RPMI7951 (cell line): ENCODE data around the gene FIP1L1. TPM values are rescaled to one million over a fixed set of nuclear protein-coding genes. Genes with fewer than 3 reads are reported as not detected.

Experiments used
- DNase-seq: peaks from one replicate; pipeline ENCODE4 v3.0.0-alpha.2; 2012; ENCODE audit warnings: low read depth
- total RNA-seq: library from RNA; depleted of rRNA; stranded (reverse); fragments of >200 nt; shearing (Covaris generic); gene quantifications from 2 replicates; pipeline ENCODE4 v1.2.3, GENCODE V29; 2014

Gene FIP1L1
- total RNA-seq, 1 experiment from 2014 or later = 52.7 TPM

DNA sequence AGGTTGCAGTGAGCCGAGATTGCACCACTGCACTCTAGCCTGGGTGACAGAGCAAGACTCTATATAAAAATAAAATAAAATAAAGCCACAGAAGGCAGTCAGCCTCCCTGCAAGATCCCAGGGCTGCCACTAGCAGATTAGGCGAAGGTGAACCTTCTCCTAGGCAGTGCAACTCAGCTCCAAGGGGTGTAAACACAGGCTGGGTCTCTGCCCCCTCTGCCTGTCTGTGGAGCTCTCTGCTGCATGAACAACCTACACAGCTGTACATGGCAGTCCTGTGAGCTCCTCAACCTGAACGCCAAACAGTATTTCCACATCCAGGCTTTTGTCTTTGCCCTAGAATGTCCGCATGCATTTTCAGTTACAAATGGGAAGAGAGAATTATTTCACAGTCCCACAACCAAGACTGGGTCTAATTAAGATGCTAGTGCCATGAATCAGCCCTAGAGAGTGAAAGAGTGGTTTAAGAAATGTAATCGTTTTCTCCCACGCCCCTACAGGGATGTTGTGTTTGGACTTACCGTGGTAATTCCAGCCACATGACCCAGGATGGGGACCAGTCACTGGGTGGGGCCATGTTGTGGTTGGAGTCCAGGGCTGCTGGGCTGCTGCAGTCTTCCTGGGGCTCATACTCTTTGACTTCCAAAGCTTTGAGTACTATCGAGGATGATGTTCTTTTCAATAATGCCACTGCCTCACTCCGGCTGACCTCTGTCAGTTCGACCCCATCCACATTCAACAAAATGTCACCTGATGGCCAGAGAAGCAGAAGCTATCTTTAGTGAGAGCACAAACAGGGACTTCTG lies 99.0 kb downstream of the FIP1L1 start:
- DNase-seq = peak; percentile 97

- DNase-seq = no peak
These were observed 99.7 kb downstream of the FIP1L1 start for GRCh38 chr4:53477038-53477565.

DNA sequence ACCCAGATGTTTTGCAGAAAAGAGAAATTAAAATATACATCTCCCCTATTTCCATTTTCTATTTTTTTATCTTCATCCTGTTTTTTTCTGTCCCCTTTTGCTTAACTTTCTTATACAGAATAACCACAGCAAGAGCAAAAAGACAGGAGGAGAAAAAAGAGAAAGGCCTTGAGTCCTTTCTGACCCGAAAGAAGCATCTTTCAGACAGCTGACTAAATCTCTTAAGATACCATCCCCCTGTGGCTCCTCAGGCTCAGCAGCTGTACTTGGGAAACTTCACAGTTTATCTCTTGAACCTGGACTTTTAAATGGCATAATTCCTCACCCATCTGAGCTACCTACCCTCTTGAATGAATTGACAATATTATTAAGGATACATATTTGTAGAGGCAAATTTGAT lies 100.2 kb downstream of the FIP1L1 start:
- DNase-seq = no peak

GRCh38 chr4:53478671-53479456 lies 101.4 kb downstream of the FIP1L1 start:
- DNase-seq = peak; percentile 73

DNA sequence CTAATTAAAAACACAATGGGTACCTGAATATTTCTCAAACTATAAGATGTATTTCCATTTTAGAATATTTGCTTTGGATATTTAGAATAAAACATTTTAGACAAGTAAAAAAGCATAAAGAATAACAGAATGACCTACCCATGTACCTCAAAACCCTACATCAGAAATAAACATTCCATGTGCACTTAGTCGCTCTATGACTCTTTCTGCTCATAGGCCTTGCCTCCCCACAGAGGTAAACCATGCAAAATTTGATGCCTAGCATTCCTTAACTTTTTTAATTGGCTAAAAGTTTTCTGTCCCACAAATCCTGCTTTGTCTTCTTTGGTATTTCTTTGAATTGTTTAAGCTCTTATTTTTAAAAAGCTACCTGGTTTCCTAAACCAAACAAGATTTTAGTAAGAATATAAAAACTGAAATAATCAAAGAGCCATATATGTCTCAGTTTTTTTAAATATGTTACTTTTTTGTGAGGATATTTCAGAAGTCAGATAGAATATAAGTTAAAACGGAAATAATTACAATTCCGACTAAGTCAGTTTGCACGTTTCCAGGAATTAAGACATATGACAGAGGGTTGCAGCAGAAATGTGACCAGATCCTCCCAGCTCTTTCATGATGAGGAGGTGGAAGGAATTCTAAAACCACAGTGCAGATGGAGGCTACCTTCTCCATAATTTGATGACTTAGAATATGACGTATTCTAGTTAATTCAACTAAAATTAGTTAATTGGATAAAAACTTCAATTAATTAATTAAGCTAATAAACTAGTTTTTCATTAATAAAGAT lies 102.5 kb downstream of the FIP1L1 start:
- peak; percentile 39 for DNase-seq

- DNase-seq = no peak
These were observed 103.5 kb downstream of the FIP1L1 start for GRCh38 chr4:53480909-53481308.

DNA sequence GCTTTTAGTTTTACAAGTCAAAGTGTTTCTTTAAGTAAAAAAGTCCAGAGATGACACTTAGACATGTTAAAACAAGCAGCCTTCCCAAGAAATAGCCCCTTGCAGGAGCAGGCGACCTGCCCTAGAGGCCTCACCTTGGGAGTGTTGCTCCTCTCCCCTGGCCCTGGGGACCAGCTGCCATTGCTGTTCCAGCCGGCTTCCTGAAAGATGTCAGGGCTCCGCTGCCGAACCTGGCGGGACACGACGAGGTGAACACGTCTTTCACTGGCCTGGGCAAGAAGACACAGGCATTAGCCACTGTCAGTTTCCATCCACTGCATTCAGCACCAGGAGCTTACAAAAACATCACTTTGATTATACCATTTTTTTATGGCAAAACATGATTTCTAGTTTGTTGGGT lies 104.1 kb downstream of the FIP1L1 start:
- no peak for DNase-seq

DNA sequence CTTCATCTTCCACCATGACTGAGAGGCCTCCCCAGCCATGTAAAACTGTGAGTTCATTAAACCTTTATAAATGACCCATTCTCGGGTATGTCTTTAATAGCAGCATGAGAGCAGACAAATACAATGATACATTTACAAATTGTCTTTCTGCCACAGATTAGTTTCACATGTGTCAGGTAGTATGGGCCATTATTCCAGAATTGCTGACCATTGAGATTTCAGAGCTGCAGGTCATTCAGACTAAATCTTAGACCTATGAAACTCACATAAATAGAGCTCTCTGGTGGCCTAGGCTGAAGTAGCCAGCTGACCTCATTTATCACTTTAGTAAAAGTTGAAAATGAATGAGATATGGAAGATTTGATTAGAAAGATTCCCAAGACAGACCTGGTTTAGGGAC lies 105.8 kb downstream of the FIP1L1 start:
- DNase-seq = no peak

- no peak for DNase-seq
These were observed 107.6 kb downstream of the FIP1L1 start for GRCh38 chr4:53484911-53485657.

- no peak for DNase-seq
These were observed 108.2 kb downstream of the FIP1L1 start for GRCh38 chr4:53485658-53486040.

GRCh38 chr4:53487766-53488165 lies 110.3 kb downstream of the FIP1L1 start:
- no peak for DNase-seq

GRCh38 chr4:53489279-53489889 lies 111.9 kb downstream of the FIP1L1 start:
- DNase-seq = peak; percentile 70

- no peak for DNase-seq
These were observed 112.9 kb downstream of the FIP1L1 start for GRCh38 chr4:53490161-53490956.

GRCh38 chr4:53490965-53491622 lies 113.7 kb downstream of the FIP1L1 start:
- DNase-seq = peak; percentile 74

DNA sequence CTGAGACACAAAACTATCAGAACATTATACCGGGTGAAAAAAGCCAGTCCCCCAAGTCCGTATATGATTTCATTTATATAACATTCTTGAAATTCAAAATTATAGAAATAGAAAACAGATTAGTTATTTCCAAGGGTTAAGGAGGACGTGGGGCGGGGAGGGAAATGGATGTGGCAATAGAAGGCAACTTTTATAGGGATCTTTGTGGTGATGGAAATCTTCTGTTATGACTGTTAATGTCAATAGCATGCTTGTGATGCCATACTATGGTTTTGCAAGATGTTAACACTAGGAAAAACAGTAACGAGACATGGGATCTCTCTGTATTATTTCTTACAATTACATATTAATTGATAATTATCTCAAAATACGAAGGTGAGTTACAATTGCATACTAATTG lies 117.4 kb downstream of the FIP1L1 start:
- no peak for DNase-seq

DNA sequence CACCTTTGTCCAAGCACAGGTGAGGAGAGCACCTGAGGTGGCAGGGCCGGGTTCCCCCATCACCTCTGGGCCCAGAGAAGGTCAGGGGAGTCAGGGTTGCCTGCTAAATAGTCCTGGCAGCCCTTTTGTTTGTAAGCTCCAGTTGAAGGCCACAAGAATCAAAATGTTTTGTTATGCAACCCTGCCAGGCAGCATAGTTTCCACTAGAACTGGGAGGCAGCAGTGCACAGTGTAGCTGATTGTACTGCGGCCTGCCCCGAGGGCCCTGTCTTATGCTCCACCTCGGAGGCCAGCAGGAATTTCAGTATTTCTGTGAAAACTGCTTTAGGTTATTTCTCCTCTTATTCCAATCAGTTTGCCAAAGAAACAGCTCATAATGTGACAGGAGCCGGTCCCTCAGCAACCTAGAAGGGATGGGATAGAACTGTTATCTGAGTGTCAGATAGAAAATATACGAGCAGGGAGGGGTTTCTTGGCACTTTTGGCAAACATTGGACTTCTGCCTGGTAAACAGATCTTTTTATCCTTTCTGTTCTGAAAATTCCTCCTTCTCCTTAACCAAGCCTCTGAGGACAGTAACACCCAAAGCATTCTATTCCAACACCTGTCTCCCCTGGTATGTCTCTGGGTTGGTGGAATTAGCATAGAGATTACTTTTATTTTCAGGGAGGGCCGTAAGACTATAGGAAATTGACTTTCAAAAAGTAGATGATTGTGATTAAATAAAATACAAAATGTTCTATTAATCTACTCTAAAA lies 120.2 kb downstream of the FIP1L1 start:
- DNase-seq = peak; percentile 80

DNA sequence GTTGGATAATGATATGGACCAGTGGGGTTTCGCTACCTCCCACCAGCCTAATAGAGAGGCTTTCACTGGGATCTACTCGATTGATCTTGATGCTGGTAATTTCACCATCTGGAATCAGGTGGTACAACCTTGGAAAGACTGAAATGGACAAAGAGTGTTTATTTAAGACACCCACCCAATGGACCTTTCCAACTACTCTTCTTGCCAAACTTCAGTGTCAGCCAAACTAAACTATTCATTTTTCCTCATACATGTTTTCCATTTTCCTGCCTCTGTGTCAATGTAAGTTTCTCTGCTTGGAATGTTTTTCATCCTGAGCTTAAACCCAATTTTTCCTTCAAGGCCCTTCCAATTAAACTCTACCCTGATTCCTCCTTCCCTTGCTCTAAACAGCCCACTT lies 121.3 kb downstream of the FIP1L1 start:
- DNase-seq = no peak

GRCh38 chr4:53499791-53500190 lies 122.3 kb downstream of the FIP1L1 start:
- no peak for DNase-seq

DNA sequence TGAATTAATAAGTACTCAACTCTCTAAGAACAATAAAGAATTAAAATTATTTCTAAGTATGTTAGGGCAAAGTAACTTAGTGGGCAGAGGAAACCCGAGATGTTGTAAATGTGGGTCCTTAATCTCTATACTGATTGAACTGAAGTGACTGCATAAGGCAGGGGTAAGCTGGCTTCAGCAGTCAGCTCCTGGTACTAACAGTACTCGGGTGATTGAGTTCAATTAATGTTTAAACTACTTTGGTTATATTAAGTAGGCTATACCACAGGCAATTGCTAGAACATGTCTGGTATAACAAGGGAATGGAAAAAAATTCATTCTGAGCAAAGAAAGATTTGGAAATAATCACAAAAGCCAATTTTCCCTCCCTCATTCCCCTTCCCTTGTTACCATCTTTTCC lies 123.1 kb downstream of the FIP1L1 start:
- DNase-seq = no peak
